K562 (cell line): Measurements from ENCODE around the gene MEA1. TPM values are rescaled to one million over a fixed set of nuclear protein-coding genes. Genes with fewer than 3 reads are reported as not detected.
A peak's percentile ranks its signal among the peaks of the same experiment; 100 is the strongest.

Experiments used
- ATAC-seq: fragments of 200-7000 bp; cut with Tn5 transposase; 3 replicates; pipeline ENCODE4 v1.9.1; 2020; ENCODE audit warnings: moderate library complexity
- BruUV-seq: library from RNA; stranded (reverse); fragments of 400-500 nt; replicated peaks from 2 replicates; lab custom pipeline; 2021; lab: Mats Ljungman, UMichigan
- CTCF ChIA-PET: fragments of 300-600 bp; formaldehyde crosslinking; extraction: SDS; loops from one replicate; lab custom pipeline; 2021; ENCODE audit warnings: low intra/inter-chr PET ratio; lab: Yijun Ruan, JAX
- POLR2A ChIA-PET: fragments of 300-600, 350-650 bp; sonication (Branson Sonifier 250); formaldehyde crosslinking; extraction: SDS; loops from one replicate; lab custom pipeline; 2021; ENCODE audit warnings: antibody characterized with exemption, inconsistent platforms; lab: Yijun Ruan, JAX
- DNase-seq, 4 experiments: peaks; one replicate each; pipeline versions ENCODE4 v3.0.0 to v3.0.0-alpha.2; 2011 to 2018; ENCODE audit warnings: low spot score in 3 of 4, mixed read lengths in 3 of 4; ENCODE audit errors: extremely low read depth in 1 of 4
- FAIRE-seq: peaks from 2 replicates; lab custom pipeline; 2011; peaks lifted over from hg19 to GRCh38; lab: Jason Lieb, UNC
- H2AFZ ChIP-seq: 2 replicates; pipeline ENCODE4 v1.6.0; 2011; ENCODE audit warnings: low read depth, low read length, control low read depth, inconsistent platforms
- H3K27ac ChIP-seq: fragments of 200-600 bp; 3 replicates; pipeline ENCODE4 v1.8.0; 2011; ENCODE audit warnings: low read depth, mild to moderate bottlenecking, control low read depth, inconsistent platforms, low read length, moderate library complexity, mixed read lengths; ENCODE audit errors: extremely low read depth
- H3K27me3 ChIP-seq, 2 experiments: fragments of 300-600 bp in 1 of 2; 2 replicates in 1 of 2; 3 replicates in 1 of 2; pipeline versions ENCODE4 v1.6.0 to v1.8.0; 2011; ENCODE audit warnings: inconsistent platforms in 2 of 2, low read length in 2 of 2, mild to moderate bottlenecking in 1 of 2, mixed read lengths in 1 of 2, moderate library complexity in 1 of 2; ENCODE audit not compliant: control insufficient read depth in 2 of 2, insufficient read depth in 2 of 2
- H3K36me3 ChIP-seq: fragments of 300-600 bp; 3 replicates; pipeline ENCODE4 v1.8.0; 2011; ENCODE audit warnings: mild to moderate bottlenecking, low read length, inconsistent platforms; ENCODE audit not compliant: control insufficient read depth, insufficient read depth
- H3K4me1 ChIP-seq, 2 experiments: fragments of 200-600 bp in 1 of 2; replicated peaks in 1 of 2; 2 replicates in 1 of 2; 3 replicates in 1 of 2; pipeline versions ENCODE4 v1.5.1 to v1.8.0; 2011; ENCODE audit warnings: inconsistent platforms in 2 of 2, low read length in 2 of 2, mild to moderate bottlenecking in 1 of 2, mixed read lengths in 1 of 2, moderate library complexity in 1 of 2; ENCODE audit not compliant: control insufficient read depth in 2 of 2, insufficient read depth in 2 of 2
- H3K4me2 ChIP-seq: 2 replicates; pipeline ENCODE4 v1.6.1; 2011; ENCODE audit warnings: low read length, control low read depth, inconsistent platforms, mixed read lengths; ENCODE audit not compliant: insufficient read depth
- H3K4me3 ChIP-seq: fragments of 200-600 bp; sonication (generic), shearing (Covaris generic); 2 replicates; pipeline ENCODE4 v1.5.1; 2016; ENCODE audit warnings: control low read depth, inconsistent platforms
- H3K79me2 ChIP-seq: fragments of 200-600 bp; 3 replicates; pipeline ENCODE4 v1.8.0; 2011; ENCODE audit warnings: low read length, inconsistent platforms; ENCODE audit not compliant: control insufficient read depth, insufficient read depth
- H3K9ac ChIP-seq, 2 experiments: 2 replicates each; pipeline versions ENCODE4 v1.6.0 to v1.6.1; 2011; ENCODE audit warnings: low read depth in 2 of 2, low read length in 2 of 2, control low read depth in 1 of 2, inconsistent platforms in 1 of 2, mild to moderate bottlenecking in 1 of 2, mixed read lengths in 1 of 2; ENCODE audit not compliant: insufficient read depth in 1 of 2
- H3K9me1 ChIP-seq: one replicate; pipeline ENCODE4 v1.6.0; 2011; ENCODE audit warnings: inconsistent platforms, mild to moderate bottlenecking, low read length, moderate library complexity; ENCODE audit not compliant: control insufficient read depth, insufficient read depth
- H3K9me3 ChIP-seq: replicated peaks from 2 replicates; pipeline ENCODE4 v1.5.1; 2011; ENCODE audit warnings: low read depth, low read length, inconsistent platforms; ENCODE audit not compliant: control insufficient read depth, insufficient read depth
- H4K20me1 ChIP-seq: replicated peaks from 2 replicates; pipeline ENCODE4 v1.6.1; 2011; ENCODE audit warnings: low read length, inconsistent platforms, mixed read lengths; ENCODE audit not compliant: control insufficient read depth, insufficient read depth
- BRF2 ChIP-seq: IDR thresholded peaks from 3 replicates; pipeline ENCODE4 v1.6.1; 2011; ENCODE audit warnings: borderline replicate concordance, mild to moderate bottlenecking; ENCODE audit not compliant: insufficient read length, insufficient read depth
- CHD1 ChIP-seq: fragments of 200-600 bp; sonication (generic); IDR thresholded peaks from one replicate; pipeline ENCODE4 v1.6.1; 2012; ENCODE audit warnings: mild to moderate bottlenecking, moderate library complexity, low read length, inconsistent platforms
- CREB1 ChIP-seq, 2 experiments: sonication (generic) in 1 of 2; formaldehyde crosslinking in 1 of 2; IDR thresholded peaks; 2 replicates each; pipeline versions ENCODE4 v1.6.1 to v1.8.0; 2012 to 2022; ENCODE audit warnings: inconsistent platforms in 1 of 2, mild to moderate bottlenecking in 1 of 2, missing genetic modification reagents in 1 of 2, moderate library complexity in 1 of 2
- CTBP1 ChIP-seq: fragments of 450-650 bp; IDR thresholded peaks from 2 replicates; pipeline ENCODE4 v1.6.1; 2016; ENCODE audit warnings: borderline replicate concordance
- ELF1 ChIP-seq: fragments of 200-800 bp; sonication (Bioruptor generic); IDR thresholded peaks from 2 replicates; pipeline ENCODE4 v1.6.1; 2016; ENCODE audit warnings: missing genetic modification characterization, missing compliant biosample characterization
- MYBL2 ChIP-seq, 2 experiments: fragments of 450-650 bp in 1 of 2; sonication (generic) in 1 of 2; formaldehyde crosslinking in 1 of 2; IDR thresholded peaks; 2 replicates each; pipeline versions ENCODE4 v1.6.1 to v1.8.1; 2017 to 2022; ENCODE audit warnings: borderline replicate concordance in 1 of 2, inconsistent platforms in 1 of 2, low read depth in 1 of 2, mild to moderate bottlenecking in 1 of 2, missing genetic modification reagents in 1 of 2, moderate library complexity in 1 of 2
- POLR2AphosphoS2 ChIP-seq: IDR thresholded peaks from 2 replicates; pipeline ENCODE4 v1.6.1; 2012; ENCODE audit warnings: low read length, improper control_type of control experiment
- POLR2B ChIP-seq: fragments of 450-650 bp; IDR thresholded peaks from 2 replicates; pipeline ENCODE4 v1.6.1; 2018; ENCODE audit warnings: low read depth; ENCODE audit not compliant: partially characterized antibody
- SMARCE1 ChIP-seq: fragments of 450-650 bp; IDR thresholded peaks from 2 replicates; pipeline ENCODE4 v1.7.1; 2016; ENCODE audit warnings: mild to moderate bottlenecking
- SPI1 ChIP-seq: IDR thresholded peaks from 2 replicates; pipeline ENCODE4 v1.6.1; 2011; ENCODE audit warnings: low read depth, low read length, control low read depth, borderline replicate concordance
- TCFL5 ChIP-seq: fragments of 250-450 bp; sonication (Bioruptor Pico); conservative IDR thresholded peaks from 2 replicates; pipeline ENCODE4 v1.6.1; 2021; ENCODE audit warnings: mild to moderate bottlenecking, moderate library complexity, matching md5 sums
- THRA ChIP-seq: fragments of 450-650 bp; IDR thresholded peaks from 2 replicates; pipeline ENCODE4 v1.6.1; 2017; ENCODE audit warnings: mild to moderate bottlenecking, moderate library complexity
- ZNF212 ChIP-seq: fragments of 450-650 bp; formaldehyde crosslinking; IDR thresholded peaks from 2 replicates; pipeline ENCODE4 v1.4.0; 2020; ENCODE audit warnings: mild to moderate bottlenecking
- ZNF217 ChIP-seq: sonication (generic); formaldehyde crosslinking; IDR thresholded peaks from 2 replicates; pipeline ENCODE4 v1.8.0; 2022; ENCODE audit warnings: mild to moderate bottlenecking, missing genetic modification reagents
- ZNF778 ChIP-seq: fragments of 450-650 bp; formaldehyde crosslinking; IDR thresholded peaks from 2 replicates; pipeline ENCODE4 v1.4.0; 2020; ENCODE audit warnings: mild to moderate bottlenecking, moderate library complexity
- WGBS: fragments of 100-300 bp; shearing (Covaris generic); methylation state at CpG from one replicate; pipeline ENCODE4 v1.1.6; 2016; ENCODE audit warnings: low coverage, mixed read lengths; ENCODE audit not compliant: insufficient coverage; ENCODE audit errors: missing lambda C conversion rate; 5-methylcytosine and 5-hydroxymethylcytosine counted together
- in situ Hi-C: fragments of 300-500 bp; cut with MboI; formaldehyde crosslinking; loops from 4 replicates; pipeline ENCODE4 v1.15.0; 2018; ENCODE audit warnings: inconsistent platforms, mixed read lengths
- intact Hi-C: fragments of 100-400 bp; cut with micrococcal nuclease; formaldehyde crosslinking; loops from 2 replicates; pipeline ENCODE4 v1.14.2; 2022
- polyA plus RNA-seq, 8 experiments: library from polyadenylated mRNA; depleted of rRNA in 4 of 8; stranded (reverse) in 5 of 8; unstranded in 3 of 8; fragments of >200 nt; fragmentation: Nextera tagmentation in 2 of 8; fragmentation: Illumina TruSeq in 1 of 8; extraction: Ambion mirVana in 2 of 8; extraction: Trizol in 1 of 8; gene quantifications; 2 replicates each; pipeline versions ENCODE4 v1.2.1 to v1.2.3, GENCODE V29; 2011 to 2014; ENCODE audit warnings: inconsistent platforms in 1 of 8, missing spikeins in 1 of 8
- total RNA-seq, 7 experiments: library from RNA; depleted of rRNA in 6 of 7; stranded (reverse); fragments of >200 nt in 6 of 7; fragmentation: Illumina TruSeq in 2 of 7; extraction: Trizol in 2 of 7; gene quantifications; 2 replicates each; pipeline versions ENCODE4 v1.2.1 to v1.2.3, GENCODE V29; 2011 to 2021; ENCODE audit warnings: low replicate concordance in 1 of 7

The MEA1 gene
- total and polyA plus RNA-seq, 9 of the 15 experiments (the other 6 are each of a cell fraction or from before 2014, with no cell fraction given), result 86.8 to 210 (median 152) TPM

GRCh38 chr6:42974919-42975505 is 38.7 kb downstream of the MEA1 start (continued):
- TF ChIP-seq ZNF778 (no peak), SMARCE1 (no peak), TCFL5 (CRISPR knock-in tag) (no peak), MYBL2 (IDR thresholded peaks at IDR 0.05; ENCODE audit: low read depth) (no peak), MYBL2 (CRISPR knock-in tag; IDR thresholded peaks at IDR 0.05; ENCODE audit: borderline replicate concordance) (no peak), ELF1 (tag) (no peak), CREB1 (IDR thresholded peaks at IDR 0.05) (no peak), CREB1 (CRISPR knock-in tag; IDR thresholded peaks at IDR 0.05) (no peak), ZNF217 (CRISPR knock-in tag) (no peak), BRF2 (no peak), CTBP1 (no peak)
- TF ChIP-seq, all 486 proteins: peak for 4

DNA sequence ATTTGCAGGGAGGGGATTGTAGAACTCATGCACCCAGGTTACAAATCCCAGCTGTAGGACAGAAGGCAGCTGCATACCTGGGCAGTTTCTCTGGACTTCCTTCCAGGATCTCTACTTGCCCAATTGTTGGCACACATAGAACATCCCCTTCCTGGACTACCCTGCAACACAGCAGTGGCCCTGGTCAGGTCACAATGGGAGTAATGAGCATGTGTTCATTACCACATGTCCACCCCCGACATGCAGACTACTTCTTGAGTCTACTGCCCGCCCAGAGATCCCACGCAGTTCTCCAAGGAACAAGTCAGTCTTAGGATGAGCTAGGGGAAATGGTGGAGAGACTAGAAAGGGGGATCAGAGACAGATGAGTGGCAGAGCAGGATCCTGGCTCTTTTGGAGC is 39.8 kb downstream of the MEA1 start:
- FAIRE-seq, result no peak
- ChIA-PET POLR2A (interaction anchor here (0.6 to 3.4 kb wide), 8 partner anchors 9 to 864 kb away, joined by 3 to 22 read pairs (median 3); partner anchors contain the start of gene PPP2R5D), CTCF (no interaction called here)
- Histone ChIP-seq H3K9me1 (no peaks in the 10 kb centered on the region), H3K36me3 (peaks cover 49% of the 10 kb centered on the region), H3K4me3 (no peak overlapping the region), H2AFZ (no peak overlapping the region), H3K27me3 (no peaks in the 10 kb centered on the region), H3K9me3 (no peaks in the 10 kb centered on the region), H4K20me1 (peaks cover 5% of the 10 kb centered on the region; the same call in 1 of the 2 replicates), H3K4me1 (peaks cover 30 to 38% of the 10 kb centered on the region in 2 experiments), H3K9ac (no peak overlapping the region), H3K79me2 (peaks cover 40% of the 10 kb centered on the region), H3K4me2 (no peak overlapping the region), H3K27ac (no peak overlapping the region)
- ATAC-seq, result no peak
- intact Hi-C loops, result no loop called here
- TF ChIP-seq CHD1 (no peak), SPI1 (no peak), THRA (no peak), ZNF212 (CRISPR knock-in tag) (no peak), POLR2B (peak; percentile 2), POLR2AphosphoS2 (no peak)
- 84% methylated on average over 3 of the region's 3 CpGs for WGBS
- no TSS peak for BruUV-seq
- in situ Hi-C loops, result no loop called here
- no peak for DNase-seq
